ENCODE measurements around the gene ATXN7L3.

DNA sequence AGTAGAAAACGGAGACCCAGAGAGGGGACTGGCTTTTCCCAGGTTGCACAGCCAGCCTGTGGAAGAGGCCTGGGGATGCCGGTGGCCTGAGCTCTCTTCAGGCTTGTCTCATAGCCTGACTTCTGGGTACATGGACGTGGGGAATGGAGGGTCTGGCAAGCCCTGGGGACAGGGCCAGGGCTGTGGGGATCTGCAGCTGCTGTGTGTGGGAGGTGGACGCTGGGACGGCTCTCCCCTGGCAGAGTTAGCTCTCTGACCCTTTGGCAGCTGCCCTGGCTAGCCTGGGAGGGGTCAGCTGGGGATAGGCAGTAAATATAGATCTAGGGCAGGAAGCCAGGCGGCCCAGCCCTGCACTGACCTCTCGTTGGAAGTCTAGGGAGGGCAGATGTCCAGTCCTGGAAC, 47.8 kb upstream of the ATXN7L3 start:
- TF ChIP-seq, protein P1, sequence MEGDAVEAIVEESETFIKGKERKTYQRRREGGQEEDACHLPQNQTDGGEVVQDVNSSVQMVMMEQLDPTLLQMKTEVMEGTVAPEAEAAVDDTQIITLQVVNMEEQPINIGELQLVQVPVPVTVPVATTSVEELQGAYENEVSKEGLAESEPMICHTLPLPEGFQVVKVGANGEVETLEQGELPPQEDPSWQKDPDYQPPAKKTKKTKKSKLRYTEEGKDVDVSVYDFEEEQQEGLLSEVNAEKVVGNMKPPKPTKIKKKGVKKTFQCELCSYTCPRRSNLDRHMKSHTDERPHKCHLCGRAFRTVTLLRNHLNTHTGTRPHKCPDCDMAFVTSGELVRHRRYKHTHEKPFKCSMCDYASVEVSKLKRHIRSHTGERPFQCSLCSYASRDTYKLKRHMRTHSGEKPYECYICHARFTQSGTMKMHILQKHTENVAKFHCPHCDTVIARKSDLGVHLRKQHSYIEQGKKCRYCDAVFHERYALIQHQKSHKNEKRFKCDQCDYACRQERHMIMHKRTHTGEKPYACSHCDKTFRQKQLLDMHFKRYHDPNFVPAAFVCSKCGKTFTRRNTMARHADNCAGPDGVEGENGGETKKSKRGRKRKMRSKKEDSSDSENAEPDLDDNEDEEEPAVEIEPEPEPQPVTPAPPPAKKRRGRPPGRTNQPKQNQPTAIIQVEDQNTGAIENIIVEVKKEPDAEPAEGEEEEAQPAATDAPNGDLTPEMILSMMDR (IDR thresholded peaks at IDR 0.05 in 2 of 3, conservative IDR thresholded peaks at IDR 0.05 in 1 of 3; ENCODE audit: insufficient read depth in 2 of 3, low read depth in 1 of 3, low read length in 3 of 3) = no peak
- TF ChIP-seq ZBTB1 (CRISPR knock-in tag; IDR thresholded peaks at IDR 0.05; ENCODE audit: borderline replicate concordance, low read depth) = no peak
- TF ChIP-seq SMAD3 (CRISPR knock-in tag; conservative IDR thresholded peaks at IDR 0.05) = no peak
- TF ChIP-seq NRF1 (conservative IDR thresholded peaks at IDR 0.05 in 1 of 2, IDR thresholded peaks at IDR 0.05 in 1 of 2) = no peak
- no peak for TF ChIP-seq KLF6 (CRISPR knock-in tag; IDR thresholded peaks at IDR 0.05; ENCODE audit: borderline replicate concordance)
- TF ChIP-seq CHD7 (IDR thresholded peaks at IDR 0.05; ENCODE audit: low read depth, low read length) = no peak
- TF ChIP-seq BRD4 (IDR thresholded peaks at IDR 0.05) = no peak
- TF ChIP-seq EZH2 (IDR thresholded peaks at IDR 0.05; ENCODE audit: borderline replicate concordance, low read depth, low read length) = no peak
- TF ChIP-seq RBBP5 (IDR thresholded peaks at IDR 0.05; ENCODE audit: borderline replicate concordance, insufficient read depth, low read length, poor library complexity, severe bottlenecking) = no peak

All from K562 (cell line).